NCI-H1436 treated with DMSO at 0.1 percent for 48 hours (cell line): Measurements from ENCODE around the gene POC1B.
A peak's percentile ranks its signal among the peaks of the same experiment; 100 is the strongest.

Experiments used
- DNase-seq: peaks from one replicate; lab custom pipeline; 2025; lab: John Stamatoyannopoulos, UW

The POC1B gene

DNA sequence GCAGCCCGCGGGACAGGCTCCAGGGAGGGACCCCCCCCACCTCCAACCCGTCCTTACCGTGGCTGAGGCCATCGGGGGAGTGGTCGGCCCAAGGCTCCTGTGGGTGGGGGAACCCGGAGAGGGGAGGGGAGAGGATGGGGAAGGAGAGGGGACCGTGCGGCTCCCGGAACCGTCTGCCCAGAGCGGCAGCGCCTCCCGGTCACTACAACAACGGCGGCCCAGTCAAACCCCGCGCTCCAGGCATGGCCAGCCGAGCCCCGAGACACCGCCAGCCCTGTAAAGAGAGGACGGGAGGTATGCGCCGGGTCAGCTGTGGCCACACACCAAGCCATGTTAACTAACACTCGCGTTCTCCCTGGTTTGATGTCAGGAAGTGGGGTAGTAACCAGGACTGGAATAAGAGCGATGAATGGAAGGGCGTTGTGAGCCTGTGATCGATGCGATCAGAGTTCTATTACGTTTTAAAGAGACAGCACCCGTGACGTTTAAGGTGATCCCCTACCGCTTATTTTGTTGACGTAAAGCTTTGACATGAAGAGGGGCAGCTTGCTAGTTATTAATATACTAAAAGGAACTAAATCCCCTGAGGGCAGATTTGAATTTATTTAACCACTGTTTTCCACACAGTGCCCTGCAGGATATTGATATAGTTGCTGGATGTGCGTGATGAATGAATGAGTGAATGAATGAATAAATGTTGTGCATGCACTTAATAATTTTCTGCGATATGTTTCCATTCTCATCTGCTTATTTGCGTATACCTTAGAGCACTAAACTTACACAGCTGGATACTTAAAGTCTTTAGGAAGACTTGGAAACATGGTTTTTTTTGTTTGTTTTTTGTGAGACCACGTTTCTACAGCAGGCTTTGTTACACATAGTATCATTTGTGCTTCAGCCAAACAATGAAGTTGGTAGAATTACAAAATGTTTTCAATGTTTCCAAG, at the start of gene POC1B:
Gene POC1B, minus strand, starts transcription at position 224 of the 947 bp plus-strand sequence. Its CDS starts 152 bp downstream, at position 72.
- DNase-seq = peak; percentile 43

DNA sequence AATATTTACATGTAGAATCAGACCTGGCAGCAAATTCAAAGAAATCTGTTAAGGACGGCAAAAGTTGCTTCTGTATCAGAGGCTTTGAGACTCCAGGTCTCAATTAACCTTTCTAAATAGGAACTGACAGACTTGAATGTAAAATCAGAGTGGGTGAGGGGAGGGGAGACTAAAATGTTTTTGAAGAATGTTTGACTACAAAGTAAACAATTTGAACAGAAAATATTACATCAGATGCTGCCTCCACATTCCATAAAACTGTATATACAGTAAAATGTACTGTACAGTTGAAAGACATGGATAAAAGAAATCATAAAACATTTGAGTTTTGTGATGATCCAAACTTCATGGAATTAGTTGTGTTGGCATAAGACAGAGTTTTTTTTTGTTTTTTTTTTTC, 49.5 kb upstream of the POC1B start:
- DNase-seq = no peak

DNA sequence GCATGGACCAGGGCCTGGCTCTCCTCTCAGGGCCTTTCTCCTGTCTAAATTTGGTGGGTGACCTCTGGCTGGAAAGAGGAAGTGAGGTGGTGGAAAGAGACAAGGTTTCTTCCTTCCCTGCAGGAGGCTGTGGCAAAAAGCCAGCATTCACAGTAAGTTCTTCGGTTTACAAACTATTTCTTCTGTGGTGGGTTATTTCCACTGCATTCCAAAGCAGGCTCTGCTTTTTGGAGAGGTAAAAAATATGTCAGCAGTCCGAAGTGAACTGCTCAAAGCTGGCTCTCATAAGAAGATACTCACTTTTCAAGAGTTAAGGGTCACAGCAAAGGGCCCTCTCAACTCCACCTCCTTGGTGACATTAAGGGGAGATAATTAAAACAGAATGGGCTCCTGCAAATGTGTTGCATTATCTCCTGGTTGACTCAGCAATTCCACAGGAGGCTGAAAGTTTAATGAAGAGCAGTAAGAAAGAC, 48.9 kb upstream of the POC1B start:
- no peak for DNase-seq

DNA sequence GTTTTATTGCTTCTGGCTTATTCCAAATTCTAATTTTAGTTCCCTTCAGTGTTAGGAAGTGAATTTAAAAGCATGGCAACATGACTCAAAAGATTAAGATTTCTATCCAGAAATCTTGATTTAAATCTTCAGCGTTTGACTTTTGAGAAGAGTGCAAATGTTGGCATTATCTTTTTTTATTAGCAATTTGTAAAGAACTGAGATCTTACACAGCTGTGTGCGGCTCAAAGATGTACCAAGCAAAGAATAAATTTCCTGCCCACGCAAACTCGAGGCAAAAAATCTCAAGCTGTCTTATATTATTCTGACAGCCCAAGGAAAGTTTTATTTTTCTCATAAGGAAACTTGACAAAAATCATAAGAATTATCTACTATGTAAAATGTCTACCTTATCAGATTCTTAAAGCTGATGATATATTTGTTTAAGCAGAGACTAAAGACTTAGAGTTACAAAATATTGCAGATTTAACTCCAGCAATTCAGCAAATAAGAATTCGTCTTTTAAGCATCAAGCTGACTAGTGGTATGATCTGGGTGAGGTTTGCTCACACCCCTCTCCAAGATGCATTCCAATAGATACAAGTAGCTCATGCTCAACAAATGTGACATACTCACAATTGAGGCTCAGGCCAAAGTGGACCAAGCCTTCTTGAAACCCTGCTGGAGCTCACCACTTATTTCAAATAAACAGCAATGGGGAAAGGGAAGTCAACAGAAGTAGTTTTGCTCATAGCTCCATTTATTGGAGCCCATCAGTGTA, 47.4 kb upstream of the POC1B start:
- DNase-seq = no peak

DNA sequence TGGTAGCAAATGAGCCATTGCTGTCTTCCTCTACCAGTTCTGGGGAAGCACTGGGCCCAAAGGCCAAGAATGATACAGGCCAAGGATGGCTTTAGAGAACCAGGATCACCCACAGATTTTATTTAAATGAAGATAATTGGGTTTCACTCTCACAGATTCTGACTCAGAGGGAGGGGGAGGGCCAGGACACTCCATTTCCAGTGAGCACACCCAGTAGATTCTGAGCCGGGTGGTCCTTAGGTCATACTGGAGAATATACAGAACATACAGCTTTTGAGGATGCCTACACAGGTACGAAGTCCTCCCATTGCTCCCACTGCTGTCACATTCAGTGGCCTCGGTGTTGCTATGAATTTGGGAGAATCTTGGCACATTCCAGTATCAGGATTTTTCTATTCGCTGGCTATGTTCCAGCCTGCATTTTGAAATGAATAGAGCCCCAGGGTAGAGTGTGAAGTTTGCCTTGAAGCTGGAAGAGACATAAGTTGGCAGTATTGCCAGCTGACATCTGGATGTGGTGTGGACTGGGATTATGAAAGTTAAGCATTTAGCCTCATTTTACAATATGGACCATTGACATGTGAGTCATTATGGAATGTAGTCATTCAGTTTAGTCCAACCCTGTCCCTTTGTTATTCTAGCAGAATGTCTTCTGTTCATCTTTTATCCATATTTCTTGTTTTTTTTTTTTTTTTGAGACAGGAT, 45.8 kb upstream of the POC1B start:
- no peak for DNase-seq

DNA sequence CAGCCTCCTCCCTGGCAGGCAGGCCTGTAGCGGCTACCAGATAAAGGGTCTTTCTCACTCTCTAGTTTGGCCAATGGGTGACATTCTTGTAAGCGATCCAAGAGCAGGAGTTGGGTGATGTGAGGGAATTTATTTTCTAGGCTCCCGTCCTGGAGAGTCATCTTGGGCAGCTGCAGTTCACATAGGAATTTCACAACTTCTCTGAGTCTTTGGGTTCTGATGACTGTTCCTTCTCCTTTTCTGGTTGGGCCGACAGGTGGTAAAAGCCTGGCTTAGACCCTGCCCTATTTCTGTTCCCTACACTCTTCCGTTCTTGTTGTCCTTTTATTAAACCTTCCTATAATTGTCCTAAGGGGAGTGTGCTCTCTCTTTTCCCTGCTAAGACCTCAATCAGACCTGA, 42.6 kb upstream of the POC1B start:
- no peak for DNase-seq

DNA sequence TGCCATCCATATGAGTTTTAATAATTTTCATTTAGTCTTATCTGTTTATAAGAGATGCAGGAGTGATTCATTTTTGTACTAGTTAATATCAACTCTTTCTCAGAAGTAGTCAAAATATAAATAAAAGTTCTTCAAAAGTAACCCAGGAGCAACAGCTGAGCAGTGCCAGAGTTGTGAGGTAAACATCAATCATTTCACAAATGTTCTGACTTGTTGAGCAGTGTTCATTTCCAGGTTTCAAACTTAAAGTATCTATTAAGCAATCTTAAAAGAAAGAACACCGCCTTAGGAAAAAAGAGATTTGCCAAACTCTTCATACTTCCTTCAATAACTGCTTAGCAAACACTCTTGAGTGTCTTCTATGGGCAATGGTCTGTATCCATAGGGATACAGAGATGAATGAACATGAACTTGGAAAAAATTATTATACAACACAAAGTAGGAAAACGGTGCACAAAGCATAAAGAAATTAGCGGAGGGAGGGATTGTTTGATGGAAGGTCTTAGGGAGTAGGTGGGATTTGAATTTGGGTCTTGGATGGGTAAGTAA, 41.9 kb upstream of the POC1B start:
- no peak for DNase-seq

DNA sequence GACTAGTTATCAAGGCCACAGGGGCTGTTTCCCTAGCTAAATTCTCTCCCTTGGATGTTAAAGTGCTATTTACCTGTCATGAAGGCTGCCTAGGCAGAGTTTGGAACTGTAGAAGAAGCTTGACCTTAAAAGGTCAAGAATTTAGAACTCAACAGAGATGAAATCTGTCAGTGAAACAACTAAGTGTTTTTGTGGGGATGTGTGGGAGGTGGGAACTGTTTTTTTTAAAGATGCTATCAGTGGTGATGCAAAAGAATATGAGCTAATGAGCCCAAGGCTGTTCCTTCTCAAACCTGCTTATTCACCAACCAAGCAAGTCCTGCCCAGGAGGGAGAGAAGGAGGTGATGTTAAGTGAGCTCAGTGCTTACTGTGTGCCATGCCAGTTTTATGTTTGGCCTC, 40.8 kb upstream of the POC1B start:
- DNase-seq = no peak

DNA sequence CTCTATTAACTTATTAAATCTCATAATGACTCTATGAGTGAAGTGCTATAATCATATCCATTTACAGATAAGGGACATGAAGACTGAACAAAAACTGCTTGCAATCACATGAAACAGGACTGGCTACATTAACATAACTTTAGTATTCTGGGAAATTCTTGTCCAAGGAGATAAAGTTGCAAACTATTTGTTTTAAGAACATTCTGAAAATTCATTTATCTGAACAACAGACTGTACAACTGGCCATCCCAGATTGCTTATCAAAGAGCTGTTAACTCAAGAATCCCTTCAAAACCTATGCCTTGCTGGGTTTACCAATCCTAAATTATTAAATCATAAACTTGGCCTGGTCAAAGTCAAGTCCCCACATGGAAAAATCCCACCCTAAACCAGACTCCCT, 39.2 kb upstream of the POC1B start:
- DNase-seq = no peak

DNA sequence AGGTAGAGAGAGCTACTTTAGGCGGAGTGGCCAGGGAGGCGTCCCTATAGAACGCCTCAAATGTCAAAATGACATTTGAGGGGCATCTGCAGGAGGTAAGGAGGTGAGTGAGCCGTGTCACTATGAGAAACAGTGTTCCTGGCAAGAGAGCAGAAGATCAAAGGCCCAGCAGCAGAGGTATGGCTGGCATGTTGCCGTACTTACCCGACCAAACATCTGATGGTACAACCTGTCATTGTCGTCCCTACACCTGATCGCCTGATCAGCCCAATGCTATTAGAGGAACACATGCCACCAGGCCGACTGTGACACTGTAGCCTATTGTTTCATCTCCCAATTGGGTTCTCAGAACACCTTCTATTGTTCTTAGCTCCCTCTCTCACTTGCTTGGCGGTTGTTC, 33.9 kb upstream of the POC1B start:
- no peak for DNase-seq

DNA sequence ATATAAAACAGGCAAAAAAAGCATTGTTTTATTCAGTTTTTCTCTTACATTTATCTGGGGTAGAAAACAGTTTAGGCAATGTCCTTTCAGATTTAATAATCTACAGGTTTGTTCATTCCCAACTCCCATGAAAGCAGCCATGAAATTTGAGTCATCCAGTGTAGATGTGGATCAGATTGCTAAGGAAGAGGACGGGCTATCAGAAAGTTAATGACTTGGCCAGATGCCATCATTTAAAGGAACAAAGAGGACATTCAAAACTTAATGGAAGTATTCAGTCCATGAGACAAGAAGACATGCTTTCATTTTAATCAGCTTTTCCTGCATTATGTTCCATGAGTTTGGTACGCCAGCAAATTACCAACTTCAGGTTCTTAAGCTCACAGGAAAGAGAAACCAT, 31.1 kb upstream of the POC1B start:
- no peak for DNase-seq

DNA sequence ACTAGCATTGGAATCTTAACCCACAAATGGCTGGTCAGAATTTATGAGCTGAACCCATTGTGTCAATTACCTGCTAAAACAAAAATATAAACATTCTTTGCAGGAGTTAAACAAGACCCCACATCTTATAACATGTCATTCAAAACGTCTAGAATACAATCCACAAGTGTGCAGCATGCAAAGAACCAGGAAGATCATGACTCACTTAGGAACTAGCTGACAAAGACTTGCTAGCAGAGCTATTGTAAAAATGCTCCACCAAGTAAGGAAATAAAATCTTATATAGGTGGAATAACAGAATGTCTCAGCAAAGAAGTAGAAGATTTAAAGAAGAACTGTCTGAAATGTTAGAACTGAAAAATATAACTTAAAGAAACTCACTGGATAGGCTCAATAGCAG, 26.5 kb upstream of the POC1B start:
- no peak for DNase-seq

DNA sequence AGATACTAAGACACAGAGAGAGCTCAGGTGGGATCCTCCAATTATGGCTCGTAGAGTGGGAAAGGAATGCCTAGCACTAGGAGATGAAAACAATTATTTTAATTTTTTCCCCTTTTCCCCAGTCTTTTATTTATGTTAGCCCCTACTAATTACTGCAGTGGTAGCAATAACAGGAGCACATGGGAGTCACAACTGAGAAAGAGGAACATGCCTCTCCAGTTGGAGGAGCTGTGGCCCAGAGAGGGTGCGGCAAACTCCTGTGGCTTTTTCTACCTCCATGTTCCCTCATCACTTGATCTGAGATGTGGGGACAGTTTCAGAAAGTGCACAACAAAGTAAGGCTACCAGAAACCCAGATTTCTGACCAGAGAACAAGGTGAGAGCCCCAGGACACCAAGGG, 25.9 kb upstream of the POC1B start:
- DNase-seq = no peak

DNA sequence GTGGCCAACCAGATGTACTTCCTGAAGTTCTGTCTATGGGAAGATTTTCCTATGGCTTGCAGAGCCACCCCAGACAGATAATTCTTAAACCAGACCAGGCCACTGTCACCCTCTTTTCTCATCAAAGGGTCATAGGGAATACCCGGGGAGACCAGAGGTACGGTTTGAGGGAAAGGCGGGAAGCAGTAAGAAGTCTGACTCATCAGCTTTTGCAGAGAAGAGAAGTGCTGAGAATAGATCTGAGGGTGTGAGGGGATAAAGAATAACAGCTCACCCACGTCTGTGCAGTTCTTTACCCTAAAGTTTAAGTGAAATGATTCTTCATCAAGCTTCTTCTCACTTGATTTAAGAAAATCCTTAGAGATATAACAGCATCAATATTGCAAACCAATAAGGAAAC, 21.3 kb upstream of the POC1B start:
- DNase-seq = no peak

DNA sequence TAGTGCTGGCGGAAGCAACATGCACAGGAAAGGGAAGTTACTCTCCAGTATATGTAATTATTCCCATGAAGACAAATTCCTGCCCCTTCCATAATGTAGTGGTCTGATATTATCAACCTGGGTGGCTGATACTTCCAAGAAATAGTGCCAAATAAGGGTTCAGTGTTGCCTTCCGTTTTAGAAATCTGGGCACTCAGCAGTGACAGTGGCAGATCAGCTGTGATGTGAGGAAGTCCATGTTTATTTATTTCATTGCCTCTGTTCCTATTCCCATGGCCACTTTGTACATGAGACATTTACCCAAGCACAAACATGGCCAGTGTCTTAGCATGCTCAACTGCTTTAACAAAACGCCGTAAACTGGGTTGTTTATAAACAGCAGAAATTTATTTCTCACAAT, 20.3 kb upstream of the POC1B start:
- DNase-seq = no peak

DNA sequence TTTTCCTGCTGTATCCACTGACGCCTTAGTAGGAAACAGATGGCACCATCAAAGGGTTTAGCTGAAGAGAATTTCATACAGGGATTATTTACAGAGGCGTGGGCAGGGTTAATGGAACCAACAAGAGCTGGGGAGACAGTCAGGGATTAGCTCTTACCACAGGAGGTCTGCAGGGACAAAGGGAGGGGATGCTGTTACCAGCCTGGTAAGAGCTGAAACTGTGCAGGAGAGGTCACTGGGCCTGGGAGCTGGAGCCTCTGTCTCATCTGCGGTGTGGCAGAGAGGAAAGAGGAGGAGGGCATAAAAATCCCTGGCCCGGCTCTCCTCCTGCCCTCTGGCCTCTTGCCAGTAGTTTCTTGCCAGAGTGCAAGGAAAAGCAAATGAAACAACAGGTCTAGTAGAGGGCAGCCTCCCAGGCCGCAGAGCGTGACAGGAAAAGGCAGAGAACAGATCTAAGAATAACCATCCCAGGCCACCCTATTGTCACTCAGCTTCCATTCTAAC, 18.9 kb upstream of the POC1B start:
- DNase-seq = no peak

DNA sequence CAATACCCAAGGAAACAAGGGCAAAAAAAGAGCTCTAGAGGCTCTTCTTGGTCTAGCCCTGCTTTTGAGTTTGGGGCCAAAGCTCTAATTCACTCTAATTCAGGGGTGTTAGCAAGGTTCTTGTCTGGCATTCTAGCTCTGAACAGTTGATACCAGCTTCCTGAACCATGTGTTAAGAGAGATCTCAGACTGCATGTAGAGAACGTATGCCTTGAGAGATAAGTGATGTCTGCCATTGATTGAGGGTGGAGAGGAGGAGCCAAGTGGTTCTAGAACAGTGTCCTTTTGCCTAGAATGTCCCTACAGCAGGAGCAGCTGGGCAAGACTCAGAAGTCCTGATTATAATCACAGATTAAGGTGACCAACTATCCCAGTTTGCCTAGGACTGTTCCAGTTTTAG, 18.2 kb upstream of the POC1B start:
- DNase-seq = no peak

DNA sequence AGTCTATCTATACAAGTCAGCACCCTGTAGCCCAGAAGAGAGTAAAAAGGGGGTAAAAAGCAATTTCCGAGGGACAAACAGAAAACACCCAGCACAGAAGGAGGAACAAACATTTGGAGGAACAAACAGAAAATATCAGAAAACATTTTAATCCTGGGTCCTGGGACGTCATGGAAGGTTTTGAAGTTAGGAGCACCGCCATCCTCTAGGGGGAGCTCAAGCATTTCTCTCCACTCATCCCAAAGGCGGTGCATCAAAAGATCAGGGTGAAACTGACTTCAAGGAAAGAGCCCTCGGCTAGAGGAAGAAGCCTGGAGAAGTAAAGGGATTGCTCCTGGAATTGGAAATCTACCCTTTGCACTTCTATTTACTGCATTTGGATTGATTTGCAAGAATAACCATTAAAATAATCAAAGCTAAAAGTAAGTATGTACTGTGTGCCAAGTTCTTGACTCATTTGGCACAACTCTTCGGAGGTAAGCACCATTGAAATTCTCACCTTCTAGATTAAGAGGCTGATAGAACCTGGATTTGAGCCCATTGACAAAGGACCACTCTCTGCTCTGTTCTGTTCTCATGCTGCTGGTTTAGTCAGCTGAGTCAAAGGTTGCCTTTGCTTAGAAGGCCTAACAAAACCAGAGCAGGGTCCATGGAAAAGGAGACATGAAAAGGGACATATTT, 17.2 kb upstream of the POC1B start:
- peak; percentile 6 for DNase-seq

DNA sequence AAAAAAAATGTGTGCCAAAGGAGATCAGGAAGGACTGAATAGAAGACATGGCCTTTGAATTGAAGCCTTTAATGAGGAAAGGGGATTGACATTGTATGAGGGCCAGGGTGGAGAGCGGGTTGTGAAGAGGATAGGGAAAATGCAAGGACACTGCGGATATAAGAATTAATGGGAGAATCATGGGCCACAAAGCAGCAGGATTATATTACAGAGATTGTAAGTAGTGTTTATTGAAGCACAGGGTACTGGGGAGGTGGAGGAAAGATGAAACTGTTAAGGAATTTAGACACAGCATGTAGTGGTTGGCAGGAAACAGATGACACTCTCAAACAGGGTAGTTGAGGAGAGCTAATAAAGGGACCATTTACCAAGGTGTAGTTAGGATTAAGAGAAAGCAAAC, 16.4 kb upstream of the POC1B start:
- no peak for DNase-seq

DNA sequence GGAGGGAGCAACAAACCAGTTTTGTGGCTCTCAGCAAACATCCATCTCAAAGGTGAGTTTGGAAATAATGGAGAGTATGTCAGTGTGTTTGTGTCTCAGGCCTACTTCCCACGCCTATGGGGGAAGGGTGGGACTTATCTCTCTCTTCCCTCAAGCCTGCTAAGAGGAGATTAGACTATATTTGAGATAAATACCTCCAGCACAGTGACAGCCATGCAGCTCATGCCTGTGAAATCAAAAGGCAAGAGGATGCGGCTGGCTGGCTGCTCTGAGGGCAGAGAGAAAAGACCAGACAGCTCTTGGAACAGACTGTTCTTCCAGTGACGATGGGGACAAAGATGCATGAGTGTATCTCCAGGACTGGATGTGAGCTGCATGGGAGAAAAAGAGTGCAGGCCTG, 14.7 kb upstream of the POC1B start:
- no peak for DNase-seq

DNA sequence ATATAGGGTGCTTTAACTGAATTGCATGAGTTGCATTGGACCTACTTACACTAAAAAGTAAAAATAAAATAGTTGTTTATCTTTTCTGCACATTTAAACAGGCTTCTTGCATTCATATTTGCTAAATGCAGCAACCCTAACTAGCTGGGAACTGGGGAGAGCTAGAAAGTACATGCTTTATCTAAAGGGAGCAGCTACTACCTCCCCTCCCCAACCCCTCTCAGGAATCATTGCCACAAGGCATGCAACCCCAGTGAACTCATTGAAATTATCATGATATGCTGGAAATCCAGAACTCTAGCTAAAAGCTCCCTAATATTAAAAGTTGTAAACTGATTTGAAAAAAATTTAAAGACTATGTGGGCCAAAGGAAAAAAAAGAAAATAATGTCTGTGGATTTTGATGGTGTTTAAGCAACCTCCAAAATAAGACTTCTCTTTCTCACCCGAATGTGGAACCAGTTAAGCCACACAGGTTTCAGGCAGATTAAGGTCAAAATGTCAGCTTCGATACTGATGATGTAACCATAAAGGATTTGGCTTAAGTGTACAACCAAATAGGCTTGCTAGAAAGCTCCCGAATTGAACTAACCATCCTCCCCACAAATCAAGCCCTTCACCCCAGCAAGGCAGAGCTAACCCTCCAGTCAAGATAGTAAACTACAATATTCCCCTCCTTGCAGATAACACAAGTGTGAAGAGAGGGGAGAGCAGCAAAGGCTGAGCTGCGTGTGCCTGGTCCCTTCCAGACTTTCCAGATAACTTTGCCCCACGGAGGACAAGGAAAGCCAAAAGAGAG, 13.8 kb upstream of the POC1B start:
- no peak for DNase-seq
